H1 (cell line): ENCODE measurements around the gene BBS1. TPM values are rescaled to one million over a fixed set of nuclear protein-coding genes. Genes with fewer than 3 reads are reported as not detected.

Experiments used
- CTCF ChIA-PET: fragments of 300-600 bp; sonication (Branson Sonifier 250); formaldehyde crosslinking; loops from one replicate; lab custom pipeline; 2021; ENCODE audit not compliant: partially characterized antibody; lab: Charles Lee
- POLR2A ChIA-PET: fragments of 300-600 bp; sonication (Branson Sonifier 250); formaldehyde crosslinking; loops from one replicate; lab custom pipeline; 2021; ENCODE audit warnings: inconsistent platforms; ENCODE audit not compliant: partially characterized antibody; lab: Charles Lee
- DNase-seq, 2 experiments: peaks; one replicate each; pipeline versions ENCODE4 v3.0.0 to v3.0.0-alpha.2; 2010 to 2022; ENCODE audit warnings: low spot score in 2 of 2, low read depth in 1 of 2, mixed read lengths in 1 of 2
- FAIRE-seq: peaks from 2 replicates; lab custom pipeline; 2011; peaks lifted over from hg19 to GRCh38; lab: Jason Lieb, UNC
- H2AFZ ChIP-seq: 2 replicates; pipeline ENCODE4 v1.8.1; 2012; ENCODE audit warnings: low read length, inconsistent platforms
- H2AK5ac ChIP-seq: 2 replicates; pipeline ENCODE4 v1.6.1; 2013; ENCODE audit warnings: low read depth, low read length
- H2BK120ac ChIP-seq: replicated peaks from 2 replicates; pipeline ENCODE3; 2013; ENCODE audit warnings: low read depth, low read length, inconsistent platforms
- H2BK12ac ChIP-seq: 2 replicates; pipeline ENCODE4 v1.6.1; 2013; ENCODE audit warnings: low read depth, low read length
- H2BK15ac ChIP-seq: 2 replicates; pipeline ENCODE4 v1.6.1; 2013; ENCODE audit warnings: low read length
- H2BK20ac ChIP-seq: 2 replicates; pipeline ENCODE4 v1.6.1; 2013; ENCODE audit warnings: low read length
- H2BK5ac ChIP-seq: 2 replicates; pipeline ENCODE4 v1.6.1; 2013; ENCODE audit warnings: low read depth, low read length
- H3K14ac ChIP-seq: 2 replicates; pipeline ENCODE4 v1.6.1; 2013; ENCODE audit warnings: inconsistent platforms; ENCODE audit not compliant: insufficient read length
- H3K18ac ChIP-seq: 2 replicates; pipeline ENCODE4 v1.6.1; 2013; ENCODE audit warnings: low read length; ENCODE audit errors: extremely low read depth
- H3K23ac ChIP-seq: 2 replicates; pipeline ENCODE4 v1.6.1; 2013; ENCODE audit warnings: inconsistent platforms; ENCODE audit not compliant: insufficient read length
- H3K23me2 ChIP-seq: 2 replicates; pipeline ENCODE4 v1.6.1; 2013; ENCODE audit warnings: low read depth, low read length
- H3K27ac ChIP-seq: 2 replicates; pipeline ENCODE4 v1.6.1; 2011; ENCODE audit warnings: low read depth, low read length, inconsistent platforms
- H3K27me3 ChIP-seq, 4 experiments: replicated peaks in 1 of 4; 1 replicate in 1 of 4; 2 replicates in 3 of 4; pipeline versions ENCODE4 v1.6.1 to v1.8.1; 2011 to 2013; ENCODE audit warnings: low read length in 3 of 4, mild to moderate bottlenecking in 3 of 4, inconsistent platforms in 2 of 4, mixed read lengths in 2 of 4, moderate library complexity in 1 of 4; ENCODE audit not compliant: control insufficient read depth in 3 of 4, insufficient read depth in 3 of 4; ENCODE audit errors: extremely low read depth in 1 of 4
- H3K36me3 ChIP-seq, 4 experiments: 2 replicates each; pipeline versions ENCODE4 v1.6.1 to v1.8.1; 2011 to 2013; ENCODE audit warnings: mild to moderate bottlenecking in 4 of 4, low read length in 3 of 4, moderate library complexity in 2 of 4, control low read depth in 1 of 4, inconsistent platforms in 1 of 4; ENCODE audit not compliant: insufficient read depth in 4 of 4, control insufficient read depth in 2 of 4
- H3K4ac ChIP-seq: replicated peaks from 2 replicates; pipeline ENCODE3; 2013; ENCODE audit warnings: low read length, low read depth, mixed read lengths, inconsistent platforms; ENCODE audit not compliant: insufficient read length
- H3K4me1 ChIP-seq, 4 experiments: replicated peaks in 1 of 4; 1 replicate in 1 of 4; 2 replicates in 3 of 4; pipeline versions ENCODE4 v1.6.1 to v1.8.1; 2011 to 2013; ENCODE audit warnings: low read length in 3 of 4, inconsistent platforms in 2 of 4, mixed read lengths in 1 of 4; ENCODE audit not compliant: insufficient read depth in 4 of 4, control insufficient read depth in 3 of 4
- H3K4me2 ChIP-seq, 2 experiments: 2 replicates each; pipeline versions ENCODE4 v1.6.1 to v1.8.1; 2011 to 2013; ENCODE audit warnings: low read depth in 2 of 2, low read length in 2 of 2, control low read depth in 1 of 2, inconsistent platforms in 1 of 2, mild to moderate bottlenecking in 1 of 2; ENCODE audit not compliant: insufficient read depth in 1 of 2
- H3K4me3 ChIP-seq, 4 experiments: fragments of 200-600, 300-600 bp in 1 of 4; sonication (generic), shearing (Covaris generic), sonication (Bioruptor Twin) in 1 of 4; 2 replicates each; pipeline versions ENCODE4 v1.5.1 to v1.8.1; 2011 to 2016; ENCODE audit warnings: low read length in 4 of 4, low read depth in 3 of 4, control low read depth in 2 of 4, inconsistent platforms in 2 of 4, mild to moderate bottlenecking in 2 of 4, mixed read lengths in 1 of 4, moderate library complexity in 1 of 4; ENCODE audit not compliant: insufficient read depth in 2 of 4; ENCODE audit errors: extremely low read depth in 1 of 4
- H3K56ac ChIP-seq: replicated peaks from 2 replicates; pipeline ENCODE3; 2013; ENCODE audit warnings: low read depth, mild to moderate bottlenecking, mixed read lengths, low read length, inconsistent platforms; ENCODE audit not compliant: insufficient read length
- H3K79me1 ChIP-seq: 2 replicates; pipeline ENCODE4 v1.6.1; 2013; ENCODE audit warnings: low read depth, low read length, control low read depth
- H3K79me2 ChIP-seq, 2 experiments: 2 replicates each; pipeline versions ENCODE4 v1.6.1 to v1.8.1; 2012 to 2013; ENCODE audit warnings: low read length in 2 of 2, mild to moderate bottlenecking in 2 of 2, inconsistent platforms in 1 of 2; ENCODE audit not compliant: insufficient read depth in 2 of 2, control insufficient read depth in 1 of 2
- H3K9ac ChIP-seq, 4 experiments: replicated peaks in 1 of 4; 1 replicate in 1 of 4; 2 replicates in 3 of 4; pipeline versions ENCODE4 v1.6.1 to v1.8.1; 2011 to 2013; ENCODE audit warnings: low read depth in 3 of 4, low read length in 3 of 4, control low read depth in 2 of 4, mild to moderate bottlenecking in 2 of 4, moderate library complexity in 2 of 4, inconsistent platforms in 1 of 4; ENCODE audit errors: extremely low read depth in 1 of 4
- H3K9me3 ChIP-seq, 2 experiments: 2 replicates each; pipeline versions ENCODE4 v1.6.1 to v1.8.1; 2012 to 2013; ENCODE audit warnings: mild to moderate bottlenecking in 2 of 2, moderate library complexity in 2 of 2, control low read depth in 1 of 2, inconsistent platforms in 1 of 2, low read depth in 1 of 2, low read length in 1 of 2, mixed read lengths in 1 of 2; ENCODE audit not compliant: insufficient read depth in 2 of 2
- H4K20me1 ChIP-seq, 2 experiments: replicated peaks in 1 of 2; 2 replicates each; pipeline versions ENCODE3 to v1.8.1; 2011 to 2013; ENCODE audit warnings: inconsistent platforms in 2 of 2, low read length in 2 of 2, mild to moderate bottlenecking in 1 of 2; ENCODE audit not compliant: insufficient read depth in 2 of 2, control insufficient read depth in 1 of 2
- H4K5ac ChIP-seq: 2 replicates; pipeline ENCODE4 v1.6.1; 2013; ENCODE audit warnings: low read length, low read depth, mixed read lengths, inconsistent platforms; ENCODE audit not compliant: insufficient read length
- H4K8ac ChIP-seq: 2 replicates; pipeline ENCODE4 v1.8.0; 2013; ENCODE audit warnings: mild to moderate bottlenecking, moderate library complexity, low read length, inconsistent platforms; ENCODE audit not compliant: insufficient read depth; ENCODE audit errors: extremely low read depth
- H4K91ac ChIP-seq: replicated peaks from 2 replicates; pipeline ENCODE3; 2013; ENCODE audit warnings: low read length, mixed read lengths, inconsistent platforms; ENCODE audit not compliant: insufficient read length
- ASH2L ChIP-seq: fragments of 200-600, 300-600 bp; sonication (generic); IDR thresholded peaks from one replicate; pipeline ENCODE4 v1.7.1; 2017; ENCODE audit warnings: low read length
- CEBPB ChIP-seq: IDR thresholded peaks from 2 replicates; pipeline ENCODE4 v1.6.1; 2012; ENCODE audit warnings: low read depth, low read length
- CREB1 ChIP-seq: IDR thresholded peaks from 2 replicates; pipeline ENCODE4 v1.6.1; 2012; ENCODE audit warnings: inconsistent platforms
- CTBP2 ChIP-seq: IDR thresholded peaks from 2 replicates; pipeline ENCODE4 v1.7.0; 2011; ENCODE audit warnings: borderline replicate concordance, mild to moderate bottlenecking, moderate library complexity, mixed read lengths, low read length; ENCODE audit not compliant: insufficient read depth, insufficient read length
- FOSL1 ChIP-seq: IDR thresholded peaks from 2 replicates; pipeline ENCODE4 v1.6.1; 2011; ENCODE audit warnings: mild to moderate bottlenecking, low read depth, low read length, moderate library complexity; ENCODE audit not compliant: insufficient read depth
- MAFK ChIP-seq: IDR thresholded peaks from 2 replicates; pipeline ENCODE4 v1.6.1; 2012; ENCODE audit warnings: low read depth, mild to moderate bottlenecking, improper control_type of control experiment, low read length
- POU5F1 ChIP-seq: IDR thresholded peaks from 2 replicates; pipeline ENCODE4 v1.6.1; 2011; ENCODE audit warnings: low read depth, mild to moderate bottlenecking, low read length, moderate library complexity
- RXRA ChIP-seq: IDR thresholded peaks from 2 replicates; pipeline ENCODE4 v1.6.1; 2011; ENCODE audit warnings: low read depth, mild to moderate bottlenecking, low read length, moderate library complexity; ENCODE audit not compliant: insufficient read depth
- SIRT6 ChIP-seq: IDR thresholded peaks from one replicate; pipeline ENCODE4 v1.7.1; 2012; ENCODE audit warnings: low read length, inconsistent platforms
- SIX5 ChIP-seq: IDR thresholded peaks from 2 replicates; pipeline ENCODE4 v1.6.1; 2011; ENCODE audit warnings: mild to moderate bottlenecking, low read depth, low read length
- SRF ChIP-seq: IDR thresholded peaks from 2 replicates; pipeline ENCODE4 v1.6.1; 2011; ENCODE audit warnings: mild to moderate bottlenecking, low read depth, low read length, moderate library complexity
- TBP ChIP-seq: IDR thresholded peaks from 2 replicates; pipeline ENCODE4 v1.6.1; 2011; ENCODE audit warnings: low read depth, low read length, improper control_type of control experiment
- TCF12 ChIP-seq: IDR thresholded peaks from 2 replicates; pipeline ENCODE4 v1.6.1; 2011; ENCODE audit warnings: low read depth, mild to moderate bottlenecking, low read length
- TEAD4 ChIP-seq: IDR thresholded peaks from 2 replicates; pipeline ENCODE4 v1.6.1; 2012; ENCODE audit warnings: low read depth, low read length, inconsistent platforms, mixed read lengths
- YY1 ChIP-seq: IDR thresholded peaks from 2 replicates; pipeline ENCODE4 v1.6.1; 2011; ENCODE audit warnings: low read depth, mild to moderate bottlenecking, low read length
- WGBS, 2 experiments: shearing (Covaris generic) in 1 of 2; methylation state at CpG; one replicate each; pipeline versions ENCODE4 v1.1.6 to v1.1.7; 2013 to 2015; ENCODE audit warnings: low lambda C conversion rate in 2 of 2, mixed read lengths in 2 of 2, inconsistent platforms in 1 of 2, low coverage in 1 of 2, missing lambda C conversion rate in 1 of 2; ENCODE audit not compliant: insufficient replicate concordance in 2 of 2, insufficient coverage in 1 of 2, insufficient read length in 1 of 2; ENCODE audit errors: extremely low coverage in 1 of 2, missing lambda C conversion rate in 1 of 2; 5-methylcytosine and 5-hydroxymethylcytosine counted together
- polyA plus RNA-seq, 7 experiments: library from polyadenylated mRNA; depleted of rRNA in 3 of 7; stranded (reverse) in 5 of 7; unstranded in 2 of 7; fragments of >200 nt in 5 of 7; fragments of 200-250 nt in 2 of 7; gene quantifications; 1 replicate in 5 of 7; 2 replicates in 1 of 7; 4 replicates in 1 of 7; pipeline versions ENCODE4 v1.2.1 to v1.2.3, GENCODE V29; 2011 to 2013; ENCODE audit warnings: missing spikeins in 2 of 7, mixed read lengths in 2 of 7
- total RNA-seq: library from RNA; stranded (reverse); fragmentation: NEBNext Ultra II Directional; extraction: Animal tissue kit (Norgen Biotek cat#: 25700); gene quantifications from 2 replicates; pipeline ENCODE4 v1.2.1, GENCODE V29; 2021
- TF ChIP-seq, protein P1 (sequence below): IDR thresholded peaks from 2 replicates; pipeline ENCODE4 v1.6.1; 2012; ENCODE audit warnings: inconsistent platforms

BBS1 gene
- total and polyA plus RNA-seq, 2 of the 8 experiments (the other 6 are each of a cell fraction or from before 2014, with no cell fraction given) = 19.1 to 19.5 TPM

DNA sequence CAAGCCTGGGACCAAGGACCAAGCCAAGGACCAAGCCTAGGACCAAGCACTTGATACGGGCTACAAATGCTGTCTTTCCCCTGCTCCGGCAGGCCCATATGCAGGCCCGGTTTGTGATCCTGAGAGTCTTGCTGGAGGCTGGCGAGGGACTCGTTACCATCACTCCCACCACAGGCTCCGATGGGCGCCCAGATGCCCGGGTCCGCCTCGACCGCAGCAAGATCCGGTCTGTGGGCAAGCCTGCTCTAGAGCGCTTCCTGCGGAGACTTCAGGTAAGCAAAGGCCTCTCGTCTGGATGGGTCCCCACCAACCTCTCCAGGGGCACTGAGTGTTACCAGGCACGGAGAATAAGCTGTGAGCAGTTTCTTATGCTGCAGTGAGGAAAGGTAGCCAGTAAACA, 13.2 kb upstream of the BBS1 start:
- Histone ChIP-seq H3K23ac (no peak overlapping the region), H3K79me1 (no peaks in the 10 kb centered on the region), H4K8ac (no peak overlapping the region), H3K4ac (no peak overlapping the region), H3K14ac (no peak overlapping the region), H3K27ac (no peak overlapping the region), H3K36me3 (peaks cover 5 to 22% (median 11%) of the 10 kb centered on the region in 4 experiments), H3K18ac (no peak overlapping the region), H2AK5ac (no peak overlapping the region), H3K4me1 (peaks cover 0 to 1% (median 0%) of the 10 kb centered on the region in 4 experiments; a peak in 2 of 7 replicates), H4K20me1 (peaks cover 0 to 2% of the 10 kb centered on the region in 2 experiments), H2BK15ac (no peak overlapping the region), H4K91ac (no peak overlapping the region), H3K4me3 (no peak overlapping the region), H4K5ac (no peak overlapping the region), H2BK5ac (no peak overlapping the region), H3K79me2 (no peaks in the 10 kb centered on the region), H3K27me3 (no peaks in the 10 kb centered on the region), H2BK120ac (no peak overlapping the region), H3K4me2 (no peak overlapping the region), H3K9ac (no peak overlapping the region), H3K23me2 (no peaks in the 10 kb centered on the region), H2BK20ac (no peak overlapping the region), H2BK12ac (no peak overlapping the region), H3K9me3 (no peaks in the 10 kb centered on the region), H3K56ac (no peak overlapping the region), H2AFZ (no peak overlapping the region)
- FAIRE-seq (no peak), DNase-seq (no peak)
- CTCF ChIA-PET = interaction anchor here (0.7 to 2.0 kb wide), 7 partner anchors 13 to 108 kb away, joined by 3 to 6 read pairs (median 4); no protein-coding TSS in a partner anchor
- WGBS, 2 experiments = 94% methylated on average over 14 of the region's 16 CpGs; no CpG with 5 or more reads in 1 of the 2 experiments
- TF ChIP-seq POU5F1 (no peak), SRF (no peak), CTBP2 (no peak), TCF12 (no peak), TEAD4 (no peak), RXRA (no peak), MAFK (no peak), FOSL1 (no peak), TBP (no peak), SIX5 (no peak), YY1 (no peak), CEBPB (no peak), SIRT6 (no peak), ASH2L (no peak), CREB1 (no peak)
- TF ChIP-seq, protein P1, sequence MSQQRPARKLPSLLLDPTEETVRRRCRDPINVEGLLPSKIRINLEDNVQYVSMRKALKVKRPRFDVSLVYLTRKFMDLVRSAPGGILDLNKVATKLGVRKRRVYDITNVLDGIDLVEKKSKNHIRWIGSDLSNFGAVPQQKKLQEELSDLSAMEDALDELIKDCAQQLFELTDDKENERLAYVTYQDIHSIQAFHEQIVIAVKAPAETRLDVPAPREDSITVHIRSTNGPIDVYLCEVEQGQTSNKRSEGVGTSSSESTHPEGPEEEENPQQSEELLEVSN = no peak
- POLR2A ChIA-PET = interaction anchor here (1.0 kb wide), 1 partner anchor 95 kb away, joined by 3 read pairs; no protein-coding TSS in a partner anchor
